HCT116 (cell line): Measurements from ENCODE around the gene CHST9. TPM values are rescaled to one million over a fixed set of nuclear protein-coding genes. Genes with fewer than 3 reads are reported as not detected.

Experiments
- ATAC-seq: fragments of 200-7000 bp; cut with Tn5 transposase; 2 replicates; pipeline ENCODE4 v1.9.1; 2020; ENCODE audit warnings: mild to moderate bottlenecking, moderate library complexity
- BruUV-seq: library from RNA; stranded (reverse); fragments of 400-500 nt; replicated peaks from 2 replicates; lab custom pipeline; 2021; lab: Mats Ljungman, UMichigan
- CTCF ChIA-PET: fragments of 300-600 bp; sonication (Branson Sonifier 250); formaldehyde crosslinking; loops from one replicate; lab custom pipeline; 2021; ENCODE audit warnings: antibody characterized with exemption; lab: Charles Lee
- POLR2A ChIA-PET: fragments of 300-600, 350-600 bp; sonication (Branson Sonifier 250); formaldehyde crosslinking; loops from one replicate; lab custom pipeline; 2021; ENCODE audit warnings: antibody characterized with exemption; lab: Charles Lee
- RAD21 ChIA-PET, 2 experiments: fragments of 300-600 bp; sonication (Branson Sonifier 250); formaldehyde crosslinking; loops; one replicate each; lab custom pipeline; 2023; ENCODE audit warnings: low total read pairs in 2 of 2; ENCODE audit not compliant: uncharacterized antibody in 2 of 2, unreplicated experiment in 2 of 2, low non-redundant PET in 1 of 2; lab: Charles Lee
- DNase-seq: peaks from one replicate; pipeline ENCODE4 v3.0.0-alpha.2; 2010; ENCODE audit warnings: low read depth, low spot score
- H2AFZ ChIP-seq: fragments of 200-600 bp; shearing (Covaris generic), sonication (generic); 2 replicates; pipeline ENCODE4 v1.6.1; 2017; ENCODE audit warnings: low read depth, mixed run types, mixed read lengths, antibody characterized with exemption, low read length; ENCODE audit not compliant: poor library complexity, severe bottlenecking
- H3K27ac ChIP-seq: 2 replicates; pipeline ENCODE4 v1.5.1; 2012; ENCODE audit warnings: low read depth, low read length
- H3K27me3 ChIP-seq: fragments of 200-600 bp; sonication (generic); 2 replicates; pipeline ENCODE4 v1.6.1; 2016; ENCODE audit warnings: mixed run types, low read length, mixed read lengths; ENCODE audit not compliant: insufficient read depth
- H3K36me3 ChIP-seq, 2 experiments: fragments of 200-500 bp in 1 of 2; fragments of 200-600 bp in 1 of 2; sonication (Bioruptor generic) in 1 of 2; sonication (generic) in 1 of 2; 2 replicates each; pipeline versions ENCODE4 v1.5.1 to v1.6.1; 2014 to 2016; ENCODE audit warnings: low read length in 2 of 2, inconsistent platforms in 1 of 2, mixed read lengths in 1 of 2, mixed run types in 1 of 2; ENCODE audit not compliant: insufficient read depth in 2 of 2, control insufficient read depth in 1 of 2
- H3K4me1 ChIP-seq, 2 experiments: fragments of 200-600 bp in 1 of 2; sonication (generic) in 1 of 2; 2 replicates each; pipeline versions ENCODE4 v1.5.1 to v1.6.1; 2012 to 2017; ENCODE audit warnings: low read length in 2 of 2, inconsistent platforms in 1 of 2, mild to moderate bottlenecking in 1 of 2, mixed read lengths in 1 of 2, mixed run types in 1 of 2, moderate library complexity in 1 of 2; ENCODE audit not compliant: insufficient read depth in 2 of 2, control insufficient read depth in 1 of 2
- H3K4me2 ChIP-seq: fragments of 200-600 bp; sonication (generic); 2 replicates; pipeline ENCODE4 v1.6.1; 2017; ENCODE audit warnings: mixed run types, low read length, mixed read lengths
- H3K4me3 ChIP-seq, 2 experiments: fragments of 200-600 bp in 1 of 2; sonication (generic) in 1 of 2; replicated peaks in 1 of 2; 2 replicates each; pipeline ENCODE4 v1.5.1; 2011 to 2016; ENCODE audit warnings: low read length in 2 of 2, control low read depth in 1 of 2, low read depth in 1 of 2, mild to moderate bottlenecking in 1 of 2, mixed read lengths in 1 of 2, mixed run types in 1 of 2
- H3K79me2 ChIP-seq: fragments of 200-600 bp; sonication (generic); 2 replicates; pipeline ENCODE4 v1.6.1; 2017; ENCODE audit warnings: mild to moderate bottlenecking, mixed run types, low read length, moderate library complexity, mixed read lengths; ENCODE audit not compliant: insufficient read depth
- H3K9ac ChIP-seq: fragments of 200-600 bp; sonication (generic); 2 replicates; pipeline ENCODE4 v1.6.1; 2016; ENCODE audit warnings: low read length, mixed read lengths
- H3K9me2 ChIP-seq: fragments of 200-600 bp; sonication (generic), shearing (Covaris generic); 2 replicates; pipeline ENCODE4 v1.6.1; 2017; ENCODE audit warnings: mixed run types, mild to moderate bottlenecking, moderate library complexity; ENCODE audit not compliant: insufficient read depth
- H3K9me3 ChIP-seq, 2 experiments: fragments of 200-500 bp in 1 of 2; fragments of 200-600 bp in 1 of 2; sonication (Bioruptor generic) in 1 of 2; sonication (generic) in 1 of 2; 2 replicates each; pipeline ENCODE4 v1.6.1; 2014 to 2017; ENCODE audit warnings: low read length in 2 of 2, mixed read lengths in 2 of 2, inconsistent platforms in 1 of 2, low read depth in 1 of 2, mild to moderate bottlenecking in 1 of 2, mixed run types in 1 of 2, moderate library complexity in 1 of 2; ENCODE audit not compliant: control insufficient read depth in 1 of 2, insufficient read depth in 1 of 2
- H4K20me1 ChIP-seq: fragments of 200-600 bp; sonication (generic), shearing (Covaris generic); 2 replicates; pipeline ENCODE4 v1.6.1; 2017; ENCODE audit warnings: mixed run types, mild to moderate bottlenecking, moderate library complexity; ENCODE audit not compliant: insufficient read depth
- ATF3 ChIP-seq: IDR thresholded peaks from 2 replicates; pipeline ENCODE4 v1.6.1; 2012
- CEBPB ChIP-seq: IDR thresholded peaks from 2 replicates; pipeline ENCODE4 v1.6.1; 2012; ENCODE audit warnings: low read depth
- CTCF ChIP-seq, 3 experiments: fragments of 200-600 bp in 1 of 3; sonication (generic) in 1 of 3; IDR thresholded peaks in 2 of 3; conservative IDR thresholded peaks in 1 of 3; 2 replicates each; pipeline ENCODE4 v1.5.1; 2012 to 2017; ENCODE audit warnings: low read depth in 2 of 3, low read length in 2 of 3, antibody characterized with exemption in 1 of 3, borderline replicate concordance in 1 of 3, control low read depth in 1 of 3, mild to moderate bottlenecking in 1 of 3, mixed read lengths in 1 of 3, mixed run types in 1 of 3, moderate library complexity in 1 of 3; ENCODE audit not compliant: insufficient read depth in 1 of 3
- EGR1 ChIP-seq: IDR thresholded peaks from 2 replicates; pipeline ENCODE4 v1.6.1; 2012; ENCODE audit warnings: low read depth
- ELF1 ChIP-seq: IDR thresholded peaks from 2 replicates; pipeline ENCODE4 v1.6.1; 2012; ENCODE audit warnings: low read depth, borderline replicate concordance
- EZH2phosphoT487 ChIP-seq: fragments of 200-600 bp; IDR thresholded peaks from 2 replicates; pipeline ENCODE4 v1.6.1; 2018; ENCODE audit warnings: antibody characterized with exemption, borderline replicate concordance
- FOSL1 ChIP-seq: IDR thresholded peaks from 2 replicates; pipeline ENCODE4 v1.6.1; 2012; ENCODE audit warnings: low read depth
- MAX ChIP-seq: IDR thresholded peaks from 2 replicates; pipeline ENCODE4 v1.6.1; 2012
- POLR2A ChIP-seq: IDR thresholded peaks from 2 replicates; pipeline ENCODE4 v1.7.0; 2011; ENCODE audit warnings: borderline replicate concordance; ENCODE audit not compliant: insufficient read depth, insufficient read length; ENCODE audit errors: extremely low read depth
- REST ChIP-seq: IDR thresholded peaks from 2 replicates; pipeline ENCODE4 v1.6.1; 2012; ENCODE audit warnings: low read depth
- SIN3A ChIP-seq: IDR thresholded peaks from 2 replicates; pipeline ENCODE4 v1.6.1; 2012; ENCODE audit warnings: low read depth
- intact Hi-C: fragments of 100-400 bp; cut with micrococcal nuclease; formaldehyde crosslinking; loops from 2 replicates; pipeline ENCODE4 v1.10.0; 2022
- total RNA-seq: library from RNA; stranded (reverse); gene quantifications from one replicate; pipeline ENCODE4 v1.2.1, GENCODE V29; 2021; ENCODE audit not compliant: unreplicated experiment

CHST9 gene
- total RNA-seq, 1 experiment from 2014 or later: not detected

GRCh38 chr18:27040796-27041195 lies 144.3 kb downstream of the CHST9 start:
- Histone ChIP-seq H4K20me1 (no peaks in the 10 kb centered on the region), H3K4me1 (no peaks in the 10 kb centered on the region), H3K27ac (no peak overlapping the region)
- TF ChIP-seq REST: no peak
- TF ChIP-seq, all 23 proteins: peak for 0
- Histone ChIP-seq H3K4me2 (no peak overlapping the region), H3K9me3 (no peaks in the 10 kb centered on the region), H3K9ac (no peak overlapping the region), H2AFZ (no peak overlapping the region), H3K36me3 (no peaks in the 10 kb centered on the region), H3K9me2 (no peaks in the 10 kb centered on the region), H3K4me3 (no peak overlapping the region), H3K27me3 (no peaks in the 10 kb centered on the region; the same call in 1 of the 2 replicates), H3K79me2 (no peaks in the 10 kb centered on the region)
- CTCF ChIA-PET: no interaction called here
- intact Hi-C loops: no loop called here
- no peak for DNase-seq
- POLR2A ChIA-PET: no interaction called here
- no TSS peak for BruUV-seq
- no peak for ATAC-seq
- RAD21 ChIA-PET: no interaction called here

GRCh38 chr18:27033722-27034121 lies 151.4 kb downstream of the CHST9 start:
- no peak for DNase-seq
- H3K9ac ChIP-seq: no peak overlapping the region
- no peaks in the 10 kb centered on the region for H3K9me3 ChIP-seq
- peaks cover 15% of the 10 kb centered on the region; the same call in 1 of the 2 replicates for H3K27me3 ChIP-seq
- H3K79me2 ChIP-seq: no peaks in the 10 kb centered on the region
- intact Hi-C loops: no loop called here
- no peak overlapping the region for H3K4me3 ChIP-seq
- CTCF ChIA-PET: no interaction called here
- no TSS peak for BruUV-seq
- no peak for ATAC-seq
- no peaks in the 10 kb centered on the region for H3K36me3 ChIP-seq
- H3K9me2 ChIP-seq: no peaks in the 10 kb centered on the region
- H3K4me2 ChIP-seq: no peak overlapping the region
- no peaks in the 10 kb centered on the region for H3K4me1 ChIP-seq
- POLR2A ChIA-PET: no interaction called here
- H2AFZ ChIP-seq: no peak overlapping the region
- no peaks in the 10 kb centered on the region for H4K20me1 ChIP-seq
- H3K27ac ChIP-seq: no peak overlapping the region
- RAD21 ChIA-PET: no interaction called here
- TF ChIP-seq SIN3A (no peak), EGR1 (no peak), ATF3 (no peak), ELF1 (no peak), EZH2phosphoT487 (no peak), REST (no peak), POLR2A (no peak), FOSL1 (no peak), MAX (no peak), CTCF (IDR thresholded peaks at IDR 0.05 in 2 of 3, conservative IDR thresholded peaks at IDR 0.05 in 1 of 3; ENCODE audit: borderline replicate concordance in 1 of 3, insufficient read depth in 1 of 3, low read depth in 2 of 3, low read length in 2 of 3) (no peak), CEBPB (no peak)
